ENCODE measurements around the gene RAB19.

DNA sequence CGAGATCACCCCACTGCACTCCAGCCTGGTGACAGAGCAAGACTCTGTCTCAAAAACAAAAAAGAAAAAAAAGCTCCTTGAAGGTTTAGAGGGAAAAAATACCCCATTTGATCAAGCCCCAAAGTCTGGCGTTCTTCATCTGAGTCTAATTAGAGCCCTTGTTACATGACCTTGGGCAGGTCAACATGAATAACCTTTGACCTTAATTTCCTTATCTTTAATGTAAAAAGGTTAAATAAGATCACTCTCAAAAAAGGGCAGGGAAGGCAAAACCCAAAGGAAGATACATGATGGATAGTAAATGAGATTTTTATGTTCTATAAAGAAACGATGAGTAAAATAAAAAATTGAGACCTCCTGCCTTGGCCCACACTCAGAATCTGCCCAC lies 45.8 kb upstream of the RAB19 start:
- TF ChIP-seq, protein P1, sequence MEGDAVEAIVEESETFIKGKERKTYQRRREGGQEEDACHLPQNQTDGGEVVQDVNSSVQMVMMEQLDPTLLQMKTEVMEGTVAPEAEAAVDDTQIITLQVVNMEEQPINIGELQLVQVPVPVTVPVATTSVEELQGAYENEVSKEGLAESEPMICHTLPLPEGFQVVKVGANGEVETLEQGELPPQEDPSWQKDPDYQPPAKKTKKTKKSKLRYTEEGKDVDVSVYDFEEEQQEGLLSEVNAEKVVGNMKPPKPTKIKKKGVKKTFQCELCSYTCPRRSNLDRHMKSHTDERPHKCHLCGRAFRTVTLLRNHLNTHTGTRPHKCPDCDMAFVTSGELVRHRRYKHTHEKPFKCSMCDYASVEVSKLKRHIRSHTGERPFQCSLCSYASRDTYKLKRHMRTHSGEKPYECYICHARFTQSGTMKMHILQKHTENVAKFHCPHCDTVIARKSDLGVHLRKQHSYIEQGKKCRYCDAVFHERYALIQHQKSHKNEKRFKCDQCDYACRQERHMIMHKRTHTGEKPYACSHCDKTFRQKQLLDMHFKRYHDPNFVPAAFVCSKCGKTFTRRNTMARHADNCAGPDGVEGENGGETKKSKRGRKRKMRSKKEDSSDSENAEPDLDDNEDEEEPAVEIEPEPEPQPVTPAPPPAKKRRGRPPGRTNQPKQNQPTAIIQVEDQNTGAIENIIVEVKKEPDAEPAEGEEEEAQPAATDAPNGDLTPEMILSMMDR (IDR thresholded peaks at IDR 0.05): no peak
- TF ChIP-seq POLR2A (IDR thresholded peaks at IDR 0.05): no peak

Data from testis (tissue), 2 donors.